ENCODE measurements around the gene UPK3A.
"Not testable (repeated sequence)": the region's sequence is repeated elsewhere in the genome, so short reads cannot be mapped to it uniquely, and the experiment has no call there.

UPK3A gene

DNA sequence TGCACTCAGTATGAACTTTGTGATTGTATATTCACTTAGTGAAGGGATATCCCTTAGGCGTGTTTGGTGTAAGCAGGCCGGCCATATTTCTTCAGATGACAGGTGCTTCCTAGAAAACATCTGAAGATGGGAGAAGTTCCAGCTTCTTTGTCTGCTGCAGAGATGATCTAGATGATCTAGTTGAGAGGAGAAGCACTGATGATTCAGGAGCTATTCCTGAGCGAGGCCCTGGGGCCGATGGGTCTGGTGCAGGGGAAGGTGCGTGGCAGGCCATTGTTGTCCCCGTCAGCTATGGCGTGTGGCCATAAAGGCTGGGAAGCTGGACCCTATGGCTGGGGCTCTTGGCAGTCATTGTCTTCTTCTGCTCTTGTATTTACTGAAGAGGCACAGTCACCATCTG lies 38.9 kb downstream of the UPK3A start:
- no peak for FAIRE-seq
- DNase-seq (ENCODE audit: insufficient read length, low spot score) = no peak
- TF ChIP-seq SPI1 (IDR thresholded peaks at IDR 0.05; ENCODE audit: low read depth, low read length) (no peak), POLR2A (IDR thresholded peaks at IDR 0.05; ENCODE audit: low read depth, low read length) (no peak), TAF1 (IDR thresholded peaks at IDR 0.05; ENCODE audit: low read depth, low read length) (no peak), POLR2AphosphoS5 (IDR thresholded peaks at IDR 0.05; ENCODE audit: low read depth, low read length) (no peak), PAX5 (IDR thresholded peaks at IDR 0.05; ENCODE audit: insufficient read depth, low read length, severe bottlenecking) (no peak), POU2F2 (IDR thresholded peaks at IDR 0.05; ENCODE audit: low read depth, low read length) (no peak)

DNA sequence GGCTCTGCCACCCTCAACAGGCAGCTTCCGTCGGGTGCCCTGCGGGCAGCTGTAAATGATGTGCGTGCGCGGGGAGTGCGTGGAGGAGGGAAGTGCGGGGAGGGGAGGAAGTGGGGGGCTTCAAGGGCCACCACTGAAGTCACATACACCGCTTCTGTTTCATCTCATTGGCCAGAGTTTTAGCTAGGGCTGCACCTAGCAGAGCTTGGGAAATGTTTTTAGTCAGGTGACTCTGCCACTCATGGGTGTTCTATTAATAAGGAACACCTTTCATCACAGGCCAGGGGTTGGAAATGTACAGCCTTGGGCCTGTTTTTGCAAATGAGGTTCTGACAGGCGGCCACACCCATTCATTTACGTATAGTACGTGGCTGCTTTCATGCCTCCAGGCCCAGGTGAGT lies 39.6 kb downstream of the UPK3A start:
- DNase-seq (ENCODE audit: insufficient read length, low spot score) (no peak), FAIRE-seq (no peak)
- TF ChIP-seq POU2F2 (IDR thresholded peaks at IDR 0.05; ENCODE audit: low read depth, low read length) (no peak), TAF1 (IDR thresholded peaks at IDR 0.05; ENCODE audit: low read depth, low read length) (no peak), PAX5 (IDR thresholded peaks at IDR 0.05; ENCODE audit: insufficient read depth, low read length, severe bottlenecking) (no peak), SPI1 (IDR thresholded peaks at IDR 0.05; ENCODE audit: low read depth, low read length) (no peak), POLR2AphosphoS5 (IDR thresholded peaks at IDR 0.05; ENCODE audit: low read depth, low read length) (no peak), POLR2A (IDR thresholded peaks at IDR 0.05; ENCODE audit: low read depth, low read length) (no peak)

DNA sequence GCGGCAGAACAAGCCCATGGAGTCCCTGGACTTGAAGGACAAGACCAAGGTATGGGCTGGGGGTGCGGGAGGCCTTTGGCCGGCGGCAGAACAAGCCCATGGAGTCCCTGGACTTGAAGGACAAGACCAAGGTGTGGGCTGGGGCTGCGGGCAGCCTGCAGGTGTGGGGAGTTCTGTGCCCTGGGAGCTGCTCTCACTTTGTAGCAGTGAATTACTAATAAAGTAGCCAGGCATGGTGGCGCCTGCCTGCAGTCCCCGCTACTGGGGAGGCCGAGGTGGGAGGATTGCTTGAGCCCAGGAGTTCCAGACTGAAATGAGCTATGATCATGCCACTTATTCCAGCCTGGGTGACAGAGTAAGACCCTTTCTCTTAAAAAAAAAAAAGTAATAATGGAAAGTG lies 43.5 kb downstream of the UPK3A start:
- not testable (repeated sequence) for DNase-seq (ENCODE audit: insufficient read length, low spot score); FAIRE-seq

DNA sequence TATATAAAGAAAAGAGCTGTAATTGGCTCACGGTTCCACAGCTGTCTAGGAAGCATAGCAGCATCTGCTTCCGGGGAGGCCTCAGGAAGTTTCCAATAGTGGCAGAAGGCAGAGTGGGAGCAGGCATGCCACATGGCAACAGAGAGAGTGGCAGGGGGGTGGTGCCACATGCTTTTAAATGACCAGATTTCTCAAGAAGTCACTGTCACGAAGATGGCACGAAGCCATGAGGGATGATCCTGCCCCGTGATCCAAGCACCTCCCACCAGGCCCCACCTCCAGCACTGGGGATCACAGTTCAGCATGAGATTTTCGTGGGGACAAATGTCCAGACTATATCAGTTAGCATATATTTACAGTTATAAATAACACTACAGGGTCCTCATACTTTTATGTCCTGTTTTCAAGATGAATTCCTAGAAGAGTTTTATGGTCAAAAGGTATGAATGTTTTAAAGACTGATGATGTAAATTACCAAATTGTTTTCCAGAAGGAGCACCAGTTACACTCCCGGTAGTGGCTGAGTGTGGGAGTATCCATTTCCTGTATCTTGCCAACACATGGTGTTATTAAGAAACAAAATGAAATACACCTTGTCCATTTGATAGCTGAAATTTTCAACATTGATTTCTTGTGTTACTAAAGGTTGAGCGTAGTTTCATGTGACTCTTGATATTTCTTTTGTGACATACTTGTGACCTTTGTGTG lies 44.2 kb downstream of the UPK3A start:
- DNase-seq (ENCODE audit: insufficient read length, low spot score) (no peak), FAIRE-seq (no peak)
- TF ChIP-seq POLR2A (IDR thresholded peaks at IDR 0.05; ENCODE audit: low read depth, low read length) = no peak

DNA sequence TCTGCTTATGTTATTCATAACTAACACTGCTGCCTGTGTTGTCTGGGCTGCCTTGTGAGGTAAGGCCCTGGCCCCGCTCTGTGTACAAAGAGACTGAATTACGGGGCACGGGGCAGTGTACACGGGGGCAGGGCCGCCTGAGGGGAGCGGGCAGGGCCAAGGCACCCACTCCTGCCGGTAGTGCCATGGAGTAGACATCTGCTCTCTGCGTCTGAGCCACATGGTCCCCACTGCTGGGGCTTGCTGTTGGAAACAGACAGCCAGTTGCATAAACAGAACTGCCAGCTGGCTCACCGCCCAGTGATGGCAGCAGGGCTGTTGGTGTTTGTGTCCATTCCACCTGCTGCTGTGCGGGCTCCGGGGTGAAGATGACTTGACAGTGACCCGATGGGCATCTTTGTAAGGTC lies 44.8 kb downstream of the UPK3A start:
- DNase-seq (ENCODE audit: insufficient read length, low spot score) = no peak
- TF ChIP-seq PAX5 (IDR thresholded peaks at IDR 0.05; ENCODE audit: insufficient read depth, low read length, severe bottlenecking) (no peak), POU2F2 (IDR thresholded peaks at IDR 0.05; ENCODE audit: low read depth, low read length) (no peak), POLR2A (IDR thresholded peaks at IDR 0.05; ENCODE audit: low read depth, low read length) (no peak), POLR2AphosphoS5 (IDR thresholded peaks at IDR 0.05; ENCODE audit: low read depth, low read length) (no peak), TAF1 (IDR thresholded peaks at IDR 0.05; ENCODE audit: low read depth, low read length) (no peak), SPI1 (IDR thresholded peaks at IDR 0.05; ENCODE audit: low read depth, low read length) (no peak)
- no peak for FAIRE-seq

DNA sequence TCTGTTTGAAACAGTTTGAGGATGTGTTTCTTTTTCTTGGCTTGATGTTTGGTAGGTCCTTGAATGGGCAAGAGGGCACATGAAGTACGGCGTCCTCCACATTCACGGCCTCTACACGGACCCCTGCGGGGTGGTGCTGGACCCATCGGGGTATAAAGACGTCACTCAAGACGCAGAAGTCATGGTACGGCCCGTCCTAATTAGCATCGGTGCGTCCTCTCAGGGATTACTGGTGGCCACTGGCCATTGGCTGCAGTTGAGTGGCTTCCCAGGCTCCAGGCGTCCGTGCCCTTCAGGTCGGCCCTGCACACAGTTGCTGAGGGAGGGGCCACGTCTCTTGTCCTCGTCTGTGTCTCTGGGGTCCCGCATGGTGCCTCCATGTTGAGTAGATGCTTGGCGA lies 45.8 kb downstream of the UPK3A start:
- TF ChIP-seq SPI1 (IDR thresholded peaks at IDR 0.05; ENCODE audit: low read depth, low read length) (no peak), TAF1 (IDR thresholded peaks at IDR 0.05; ENCODE audit: low read depth, low read length) (no peak), PAX5 (IDR thresholded peaks at IDR 0.05; ENCODE audit: insufficient read depth, low read length, severe bottlenecking) (no peak), POLR2A (IDR thresholded peaks at IDR 0.05; ENCODE audit: low read depth, low read length) (no peak), POU2F2 (IDR thresholded peaks at IDR 0.05; ENCODE audit: low read depth, low read length) (no peak), POLR2AphosphoS5 (IDR thresholded peaks at IDR 0.05; ENCODE audit: low read depth, low read length) (no peak)
- DNase-seq (ENCODE audit: insufficient read length, low spot score) (no peak), FAIRE-seq (no peak)

DNA sequence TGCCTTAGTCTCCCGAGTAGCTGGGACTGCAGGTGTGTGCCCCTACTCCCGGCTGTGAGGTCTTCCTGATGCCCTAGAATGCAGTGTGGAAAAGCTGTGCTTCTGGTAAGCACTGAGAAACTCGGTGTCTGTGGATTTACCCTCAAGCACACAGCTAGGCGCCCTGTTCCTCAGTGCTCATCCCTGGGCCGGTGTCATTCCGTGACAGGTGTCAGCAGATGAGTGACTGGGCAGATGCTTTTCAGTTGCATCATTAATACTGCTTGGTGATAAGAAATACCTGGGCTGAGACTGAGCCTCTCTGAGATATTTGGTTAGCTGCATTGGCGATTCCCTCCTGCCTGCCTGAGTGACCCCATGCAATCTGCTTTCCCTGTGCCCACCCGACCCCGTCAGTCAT lies 46.7 kb downstream of the UPK3A start:
- FAIRE-seq = no peak
- DNase-seq (ENCODE audit: insufficient read length, low spot score) = no peak

DNA sequence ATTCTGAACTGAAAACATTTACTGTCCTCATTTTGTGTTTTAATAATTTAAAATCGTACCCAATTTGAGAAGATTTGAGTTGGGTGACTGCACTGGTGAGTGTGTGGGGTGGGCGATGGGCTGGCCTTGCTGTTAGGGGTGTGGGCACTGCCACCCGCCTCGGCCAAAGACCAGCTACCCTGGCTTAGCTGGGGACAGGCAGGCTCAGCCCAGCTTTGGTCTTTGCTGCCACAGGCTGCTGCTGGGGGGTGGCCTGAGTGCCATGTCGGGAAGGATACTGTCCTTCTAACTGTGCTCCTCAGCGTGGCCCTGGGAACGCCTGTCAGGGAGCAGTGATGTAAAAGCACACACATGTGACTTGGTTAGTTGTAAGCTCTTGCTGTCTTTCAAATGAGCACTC lies 47.3 kb downstream of the UPK3A start:
- FAIRE-seq (no peak), DNase-seq (ENCODE audit: insufficient read length, low spot score) (no peak)
- TF ChIP-seq POLR2A (IDR thresholded peaks at IDR 0.05; ENCODE audit: low read depth, low read length) (no peak), POLR2AphosphoS5 (IDR thresholded peaks at IDR 0.05; ENCODE audit: low read depth, low read length) (no peak), TAF1 (IDR thresholded peaks at IDR 0.05; ENCODE audit: low read depth, low read length) (no peak), SPI1 (IDR thresholded peaks at IDR 0.05; ENCODE audit: low read depth, low read length) (no peak), PAX5 (IDR thresholded peaks at IDR 0.05; ENCODE audit: insufficient read depth, low read length, severe bottlenecking) (no peak), POU2F2 (IDR thresholded peaks at IDR 0.05; ENCODE audit: low read depth, low read length) (no peak)

More for the DNA sequence above, 46.7 kb downstream of the UPK3A start:
- no peak for TF ChIP-seq TAF1 (IDR thresholded peaks at IDR 0.05; ENCODE audit: low read depth, low read length)
- no peak for TF ChIP-seq PAX5 (IDR thresholded peaks at IDR 0.05; ENCODE audit: insufficient read depth, low read length, severe bottlenecking)
- TF ChIP-seq SPI1 (IDR thresholded peaks at IDR 0.05; ENCODE audit: low read depth, low read length) = no peak
- TF ChIP-seq POLR2A (IDR thresholded peaks at IDR 0.05; ENCODE audit: low read depth, low read length) = no peak
- no peak for TF ChIP-seq POU2F2 (IDR thresholded peaks at IDR 0.05; ENCODE audit: low read depth, low read length)
- no peak for TF ChIP-seq POLR2AphosphoS5 (IDR thresholded peaks at IDR 0.05; ENCODE audit: low read depth, low read length)

DNA sequence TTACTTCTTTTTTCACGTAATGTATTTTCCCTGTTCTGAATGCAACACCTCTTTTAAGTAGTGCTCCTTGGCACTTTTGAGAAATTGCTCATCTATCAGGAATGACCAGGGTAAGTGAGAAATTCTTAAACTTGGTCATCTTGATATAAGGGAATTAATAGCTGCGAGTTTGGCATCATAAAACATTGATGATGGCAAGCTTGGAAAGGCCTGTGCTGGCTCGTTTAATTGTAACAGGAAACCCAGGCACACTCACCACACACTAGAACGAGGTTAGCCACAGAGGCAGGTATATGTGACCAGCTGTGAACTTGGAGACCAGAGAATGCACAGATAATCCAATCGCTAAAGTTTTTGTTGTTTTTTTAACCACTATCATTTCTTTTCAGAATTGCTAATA lies 49.3 kb downstream of the UPK3A start:
- TF ChIP-seq PAX5 (IDR thresholded peaks at IDR 0.05; ENCODE audit: insufficient read depth, low read length, severe bottlenecking) (no peak), TAF1 (IDR thresholded peaks at IDR 0.05; ENCODE audit: low read depth, low read length) (no peak), POU2F2 (IDR thresholded peaks at IDR 0.05; ENCODE audit: low read depth, low read length) (no peak), POLR2A (IDR thresholded peaks at IDR 0.05; ENCODE audit: low read depth, low read length) (no peak), SPI1 (IDR thresholded peaks at IDR 0.05; ENCODE audit: low read depth, low read length) (no peak), POLR2AphosphoS5 (IDR thresholded peaks at IDR 0.05; ENCODE audit: low read depth, low read length) (no peak)
- DNase-seq (ENCODE audit: insufficient read length, low spot score) (no peak), FAIRE-seq (no peak)

DNA sequence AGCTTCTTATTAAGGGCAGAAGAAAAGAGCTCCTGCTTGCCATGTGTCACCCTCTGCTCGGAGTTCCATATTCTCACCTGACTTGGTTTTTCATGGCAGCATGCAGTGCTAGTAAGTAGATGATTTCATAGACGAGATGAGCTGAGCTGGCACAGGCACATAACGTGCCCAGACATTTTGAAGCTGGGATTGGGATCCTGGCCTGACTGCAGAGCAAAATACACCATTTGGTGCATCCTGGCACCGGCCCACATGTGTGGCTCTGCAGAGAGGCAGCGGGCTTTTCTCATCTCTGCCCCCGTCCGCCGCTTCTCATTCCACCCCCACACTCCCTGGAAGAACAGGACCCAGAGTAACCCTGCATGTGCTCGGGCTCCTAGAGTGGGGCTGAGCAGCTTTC lies 49.8 kb downstream of the UPK3A start:
- DNase-seq (ENCODE audit: insufficient read length, low spot score) (no peak), FAIRE-seq (no peak)
- TF ChIP-seq POLR2A (IDR thresholded peaks at IDR 0.05; ENCODE audit: low read depth, low read length) (no peak), POLR2AphosphoS5 (IDR thresholded peaks at IDR 0.05; ENCODE audit: low read depth, low read length) (no peak), TAF1 (IDR thresholded peaks at IDR 0.05; ENCODE audit: low read depth, low read length) (no peak), PAX5 (IDR thresholded peaks at IDR 0.05; ENCODE audit: insufficient read depth, low read length, severe bottlenecking) (no peak), SPI1 (IDR thresholded peaks at IDR 0.05; ENCODE audit: low read depth, low read length) (no peak), POU2F2 (IDR thresholded peaks at IDR 0.05; ENCODE audit: low read depth, low read length) (no peak)
